H1 (cell line): ENCODE data around the gene RSPH6A.

Source experiments
- ATF3 ChIP-seq: IDR thresholded peaks from 2 replicates; pipeline ENCODE4 v1.6.1; 2011; ENCODE audit warnings: low read depth, mild to moderate bottlenecking, low read length; ENCODE audit not compliant: insufficient read depth
- BACH1 ChIP-seq: IDR thresholded peaks from 2 replicates; pipeline ENCODE4 v1.6.1; 2012; ENCODE audit warnings: low read length, improper control_type of control experiment
- CHD2 ChIP-seq: IDR thresholded peaks from 2 replicates; pipeline ENCODE4 v1.6.1; 2012; ENCODE audit warnings: low read length, improper control_type of control experiment
- CTCF ChIP-seq, 3 experiments: IDR thresholded peaks; 1 replicate in 2 of 3; 2 replicates in 1 of 3; pipeline versions ENCODE4 v1.5.1 to v1.6.1; 2011; ENCODE audit warnings: low read length in 3 of 3, mild to moderate bottlenecking in 3 of 3, inconsistent platforms in 2 of 3, low read depth in 1 of 3, moderate library complexity in 1 of 3; ENCODE audit not compliant: insufficient read depth in 1 of 3; ENCODE audit errors: control extremely low read depth in 1 of 3
- EZH2 ChIP-seq: fragments of 200-600 bp; sonication (generic); IDR thresholded peaks from 2 replicates; pipeline ENCODE4 v1.7.1; 2012; ENCODE audit warnings: low read depth, mild to moderate bottlenecking, moderate library complexity, low read length, inconsistent platforms; ENCODE audit not compliant: severe bottlenecking
- GABPA ChIP-seq: IDR thresholded peaks from 2 replicates; pipeline ENCODE4 v1.6.1; 2011; ENCODE audit warnings: mild to moderate bottlenecking, low read length, moderate library complexity, borderline replicate concordance; ENCODE audit not compliant: insufficient read depth
- POLR2A ChIP-seq, 2 experiments: IDR thresholded peaks; 1 replicate in 1 of 2; 2 replicates in 1 of 2; pipeline ENCODE4 v1.6.1; 2011; ENCODE audit warnings: low read depth in 2 of 2, low read length in 2 of 2, mild to moderate bottlenecking in 2 of 2; ENCODE audit errors: control extremely low read depth in 1 of 2
- POLR2AphosphoS5 ChIP-seq: IDR thresholded peaks from 2 replicates; pipeline ENCODE4 v1.6.1; 2011; ENCODE audit warnings: low read depth, low read length
- SUZ12 ChIP-seq: fragments of 200-600 bp; sonication (generic); IDR thresholded peaks from 2 replicates; pipeline ENCODE4 v1.6.1; 2012; ENCODE audit warnings: mild to moderate bottlenecking, inconsistent platforms, low read length, moderate library complexity, mixed read lengths
- TBP ChIP-seq: IDR thresholded peaks from 2 replicates; pipeline ENCODE4 v1.6.1; 2011; ENCODE audit warnings: low read depth, low read length, improper control_type of control experiment
- TF ChIP-seq, protein P1 (sequence below): IDR thresholded peaks from 2 replicates; pipeline ENCODE4 v1.6.1; 2012; ENCODE audit warnings: inconsistent platforms

GRCh38 chr19:45789035-45789786, 25.9 kb downstream of the RSPH6A start:
- TF ChIP-seq EZH2 (no peak), POLR2A (IDR thresholded peaks at IDR 0.05; ENCODE audit: control extremely low read depth in 1 of 2, low read depth in 2 of 2, low read length in 2 of 2) (no peak), ATF3 (no peak), CTCF (IDR thresholded peaks at IDR 0.05; ENCODE audit: control extremely low read depth in 1 of 3, insufficient read depth in 1 of 3, low read depth in 1 of 3, low read length in 3 of 3) (no peak), GABPA (no peak), POLR2AphosphoS5 (no peak), TBP (no peak), CHD2 (no peak), BACH1 (no peak), SUZ12 (no peak)
- TF ChIP-seq, protein P1, sequence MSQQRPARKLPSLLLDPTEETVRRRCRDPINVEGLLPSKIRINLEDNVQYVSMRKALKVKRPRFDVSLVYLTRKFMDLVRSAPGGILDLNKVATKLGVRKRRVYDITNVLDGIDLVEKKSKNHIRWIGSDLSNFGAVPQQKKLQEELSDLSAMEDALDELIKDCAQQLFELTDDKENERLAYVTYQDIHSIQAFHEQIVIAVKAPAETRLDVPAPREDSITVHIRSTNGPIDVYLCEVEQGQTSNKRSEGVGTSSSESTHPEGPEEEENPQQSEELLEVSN, result no peak
